Measurements from ENCODE around the gene SINHCAF.
A peak's percentile ranks its signal among the peaks of the same experiment; 100 is the strongest.

SINHCAF gene

DNA sequence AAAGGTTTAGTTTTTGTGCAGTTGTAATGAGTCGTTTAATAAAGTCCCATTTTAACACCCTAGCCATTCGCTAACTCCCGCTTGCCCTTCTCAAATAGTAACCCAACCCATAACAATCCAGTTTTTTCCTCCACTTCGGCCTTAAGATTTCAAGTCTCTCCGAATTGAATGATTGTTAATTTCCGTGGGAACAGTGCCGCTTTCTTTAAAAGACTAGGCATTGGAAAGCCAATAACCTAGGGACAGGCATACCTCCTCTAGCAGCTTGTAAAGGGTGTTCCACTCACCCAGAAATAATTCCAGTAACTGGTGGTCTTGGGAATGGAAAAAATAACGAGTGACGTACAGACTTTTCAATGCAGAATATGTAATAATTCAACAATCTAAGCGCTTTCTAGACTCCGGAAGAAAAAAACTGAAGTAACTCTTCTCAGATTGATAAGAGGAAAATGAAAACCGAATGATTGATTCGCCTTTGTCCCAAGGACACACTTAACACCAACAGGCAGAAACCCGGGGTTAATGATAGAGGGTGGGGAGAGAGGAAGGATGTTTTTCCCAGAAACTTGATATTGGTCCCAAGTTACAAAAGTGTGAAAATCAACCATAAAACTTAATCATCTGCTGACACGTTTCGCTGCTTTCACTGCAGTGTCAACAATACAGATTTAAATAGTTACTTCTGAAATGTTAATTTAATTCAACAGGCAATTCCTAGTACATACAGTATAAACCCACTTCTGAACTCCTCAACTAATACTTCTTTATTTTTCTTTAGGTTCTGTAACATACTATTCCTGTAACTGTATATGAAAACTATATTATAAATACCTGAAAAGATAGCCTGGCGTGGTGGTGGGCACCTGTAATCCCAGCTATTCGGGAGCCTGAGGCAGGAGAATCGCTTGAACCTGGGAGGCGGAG, 1.0 kb upstream of the SINHCAF start:
- no peak for DNase-seq

DNA sequence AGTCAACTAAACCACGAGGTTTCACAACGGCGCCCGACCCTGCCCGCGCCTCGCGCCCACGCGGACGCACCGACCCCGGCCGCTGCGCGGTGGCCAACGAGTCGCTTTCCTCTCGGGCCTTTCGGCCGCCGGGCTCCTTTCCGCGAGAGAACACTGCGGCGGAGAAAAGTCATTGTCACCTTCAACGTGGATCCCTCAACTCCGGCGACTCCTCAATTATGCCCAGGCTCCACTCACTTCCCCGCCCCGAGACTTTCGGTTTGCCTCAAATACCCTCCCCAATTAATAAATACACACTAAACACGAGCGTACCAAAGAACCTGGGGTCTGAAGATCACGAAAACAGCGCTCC, 450 bp downstream of the SINHCAF start:
- no peak for DNase-seq

DNA sequence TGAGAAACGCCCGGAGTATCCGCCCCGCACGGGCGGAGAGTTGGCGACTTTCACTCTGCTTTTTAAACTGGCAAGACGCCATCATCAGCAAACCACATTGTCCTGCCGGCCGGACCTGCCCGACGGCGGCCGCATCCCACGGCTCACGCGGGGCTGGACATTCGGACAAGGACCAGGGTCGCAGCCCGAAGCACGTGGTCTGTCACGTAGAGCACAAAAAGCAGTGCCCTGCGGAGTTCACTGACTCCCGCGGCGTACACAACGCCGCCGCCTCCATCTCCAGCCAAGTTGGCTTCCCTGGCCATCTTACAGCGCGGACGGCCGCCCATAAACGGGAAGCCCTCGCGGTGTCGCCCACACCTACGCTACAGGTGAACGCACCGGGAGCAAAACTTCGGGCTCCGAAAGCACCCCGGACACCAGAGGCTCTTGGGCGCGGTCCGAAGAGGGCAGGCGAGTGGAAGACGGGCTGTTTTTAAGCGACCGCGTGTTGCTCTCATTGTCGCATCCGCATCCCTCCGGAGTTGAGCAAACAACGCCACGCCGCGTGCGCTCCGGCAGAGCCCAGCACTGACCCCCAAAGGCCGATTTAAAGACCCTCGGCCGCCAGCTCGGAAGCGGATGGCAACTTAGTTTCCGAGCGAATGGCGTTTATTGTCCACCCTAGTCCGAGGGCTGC, 966 bp downstream of the SINHCAF start:
- no peak for DNase-seq

DNA sequence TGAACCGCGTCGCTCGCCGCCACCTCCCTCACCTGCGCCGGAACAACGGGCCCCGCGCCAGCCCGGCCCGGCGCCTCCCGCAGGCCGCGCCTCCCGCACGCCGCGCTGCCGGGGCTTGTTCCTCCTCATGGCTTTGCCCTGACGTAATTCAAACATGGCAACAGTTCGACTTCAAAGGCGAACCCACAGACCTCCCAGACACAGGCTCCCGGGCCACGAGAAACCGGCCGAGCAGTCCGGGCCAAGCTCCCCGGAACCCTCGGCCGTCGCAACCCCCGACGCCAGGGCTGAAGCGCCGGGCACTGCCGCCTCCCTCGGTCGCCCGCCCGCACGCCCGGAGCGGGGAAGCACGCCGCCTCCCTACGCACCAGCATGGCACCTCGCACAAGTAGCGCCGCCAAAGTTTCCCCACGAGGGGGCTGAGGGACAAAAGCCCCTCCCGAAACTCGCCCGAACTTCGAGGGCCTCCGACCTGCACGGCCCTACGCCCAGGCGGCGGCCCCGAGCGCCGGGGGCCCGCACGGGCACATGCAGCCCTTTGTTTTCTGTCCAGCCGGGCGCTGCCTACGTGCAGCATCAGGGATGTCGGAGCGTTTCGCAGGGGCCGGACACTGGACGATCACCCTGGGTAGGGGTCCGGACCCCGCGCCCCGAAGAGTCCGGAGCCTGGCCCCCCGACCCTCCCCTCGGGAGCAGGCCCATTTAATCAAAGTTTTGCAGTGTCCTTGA, 1.7 kb downstream of the SINHCAF start:
- peak; percentile 55 for DNase-seq

DNA sequence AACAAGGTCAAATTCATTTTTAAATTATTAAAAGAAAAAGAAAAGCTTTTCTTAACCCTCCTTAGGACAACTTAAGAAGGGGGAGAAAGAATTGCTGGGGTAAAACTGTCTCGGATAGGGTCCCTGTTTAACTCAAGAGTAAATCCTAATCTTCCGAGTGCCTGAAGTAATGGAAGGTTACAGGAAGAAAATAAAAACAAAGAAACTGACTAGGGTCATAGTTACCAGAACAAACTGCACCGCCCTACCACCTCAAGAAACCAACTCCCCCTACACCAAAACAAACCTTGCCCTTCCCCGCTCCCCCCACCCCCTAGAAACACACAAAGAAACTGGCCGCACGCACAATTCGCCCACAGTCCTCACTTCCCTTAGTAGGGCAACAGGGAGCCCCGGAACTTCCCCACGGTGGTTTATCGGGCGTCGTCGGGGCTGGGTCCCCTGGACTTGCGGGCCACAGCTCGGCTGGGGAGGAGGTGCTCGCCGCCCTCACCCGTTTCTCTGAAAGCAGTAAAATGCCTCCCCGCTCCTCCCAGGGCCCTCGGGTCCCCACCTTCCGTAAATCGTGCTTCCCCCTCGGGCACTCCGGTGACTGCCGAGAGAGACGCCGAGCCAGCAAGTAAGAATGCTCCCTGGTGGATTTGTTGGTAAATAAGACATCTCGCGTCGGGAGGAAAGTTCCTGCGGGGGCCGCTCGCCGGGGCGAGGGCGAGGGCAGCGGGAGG, 2.4 kb downstream of the SINHCAF start:
- DNase-seq, result peak; percentile 55

DNA sequence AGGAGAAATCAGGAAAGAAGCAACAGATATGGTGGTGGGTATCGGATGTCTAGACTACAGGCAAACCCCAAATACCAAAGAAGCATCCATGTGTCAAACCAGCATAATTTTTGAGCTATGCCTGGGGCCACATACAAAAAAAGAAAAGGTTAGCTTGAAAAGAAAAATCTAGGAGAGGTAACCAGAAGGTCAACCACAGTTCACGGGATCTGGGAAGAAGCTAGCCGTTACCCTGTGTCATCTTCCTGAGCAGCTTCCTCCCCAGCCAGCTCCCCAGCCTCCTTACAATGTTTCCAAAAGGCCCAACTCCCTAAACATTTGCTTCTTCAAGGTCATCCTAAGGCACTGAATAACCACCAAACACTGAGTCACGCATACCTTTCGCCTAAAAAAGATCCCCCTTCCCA, 3.1 kb downstream of the SINHCAF start:
- no peak for DNase-seq

DNA sequence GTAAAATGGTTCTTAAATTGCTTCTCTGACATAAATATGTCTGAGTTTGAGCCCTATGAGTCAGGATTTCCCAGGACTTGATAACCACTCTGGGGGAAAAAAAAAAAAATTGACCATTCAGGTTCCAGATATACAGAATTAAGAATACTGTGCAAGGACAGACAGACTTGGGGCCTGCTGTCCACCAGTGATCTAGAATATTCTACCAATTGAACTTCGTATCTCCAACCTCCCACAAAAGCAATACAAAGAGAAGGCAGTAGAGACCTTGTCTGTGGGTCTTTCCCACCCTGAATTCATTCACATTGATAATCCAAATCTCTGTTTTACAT, 4.1 kb downstream of the SINHCAF start:
- no peak for DNase-seq

DNA sequence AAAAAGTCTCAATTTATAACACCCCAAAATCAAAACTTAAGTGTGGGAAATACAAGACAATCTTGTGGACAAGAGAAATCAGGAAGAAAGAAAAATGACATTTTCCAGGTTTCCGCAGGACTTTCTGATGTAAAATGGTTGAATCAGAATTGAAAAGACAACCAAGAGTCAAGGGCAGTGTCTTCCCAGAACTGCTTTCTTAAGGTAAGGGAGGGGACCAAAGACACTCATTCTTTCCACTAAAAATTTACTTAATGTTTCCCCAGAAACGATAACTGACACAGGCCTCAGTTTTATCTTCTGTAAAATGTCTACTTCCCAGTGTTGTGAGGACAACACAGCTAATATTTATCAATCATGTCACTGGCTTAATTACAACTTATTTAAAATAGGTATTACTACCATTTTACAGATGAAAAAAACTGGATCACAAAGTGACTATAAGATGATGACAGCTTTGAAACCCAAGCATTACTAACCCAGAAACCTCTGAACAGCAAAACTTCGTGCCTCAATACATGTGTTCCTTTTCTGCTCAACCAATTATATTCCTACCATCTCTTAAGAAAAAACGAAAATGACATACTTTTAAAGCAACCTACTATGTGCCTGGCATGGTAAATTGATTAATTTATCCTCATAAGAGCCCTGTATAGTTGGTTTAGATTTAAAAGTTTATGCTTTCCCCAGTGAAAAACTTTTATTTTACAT, 4.6 kb downstream of the SINHCAF start:
- peak; percentile 2 for DNase-seq

DNA sequence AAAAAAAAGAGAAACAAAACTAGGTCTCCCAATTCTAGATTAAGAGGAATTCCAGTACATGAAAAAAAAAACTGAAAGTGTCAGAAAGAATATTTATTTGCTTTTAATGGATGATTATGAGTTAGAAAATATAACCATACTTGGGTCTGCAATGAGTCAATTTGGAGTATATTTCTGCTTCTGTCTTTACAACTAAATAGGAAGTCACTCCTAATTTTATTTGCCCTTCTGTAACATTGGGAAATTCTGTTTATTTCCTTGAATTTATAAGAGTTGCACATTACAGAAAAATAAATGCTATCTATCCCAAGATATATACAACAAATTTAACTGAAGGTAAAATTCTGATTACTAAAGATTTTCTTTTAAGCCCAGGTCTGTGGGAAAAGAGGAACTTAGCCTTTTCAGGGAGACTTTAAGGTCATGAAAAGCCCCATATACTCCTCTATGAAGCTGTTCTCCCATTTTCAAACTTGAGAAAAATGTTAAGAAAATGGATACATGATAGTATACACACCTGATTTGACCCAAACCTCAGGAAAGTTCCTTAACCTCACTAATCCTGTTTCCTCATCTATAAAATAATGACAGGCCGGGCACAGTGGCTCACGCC, 7.2 kb downstream of the SINHCAF start:
- DNase-seq, result no peak

DNA sequence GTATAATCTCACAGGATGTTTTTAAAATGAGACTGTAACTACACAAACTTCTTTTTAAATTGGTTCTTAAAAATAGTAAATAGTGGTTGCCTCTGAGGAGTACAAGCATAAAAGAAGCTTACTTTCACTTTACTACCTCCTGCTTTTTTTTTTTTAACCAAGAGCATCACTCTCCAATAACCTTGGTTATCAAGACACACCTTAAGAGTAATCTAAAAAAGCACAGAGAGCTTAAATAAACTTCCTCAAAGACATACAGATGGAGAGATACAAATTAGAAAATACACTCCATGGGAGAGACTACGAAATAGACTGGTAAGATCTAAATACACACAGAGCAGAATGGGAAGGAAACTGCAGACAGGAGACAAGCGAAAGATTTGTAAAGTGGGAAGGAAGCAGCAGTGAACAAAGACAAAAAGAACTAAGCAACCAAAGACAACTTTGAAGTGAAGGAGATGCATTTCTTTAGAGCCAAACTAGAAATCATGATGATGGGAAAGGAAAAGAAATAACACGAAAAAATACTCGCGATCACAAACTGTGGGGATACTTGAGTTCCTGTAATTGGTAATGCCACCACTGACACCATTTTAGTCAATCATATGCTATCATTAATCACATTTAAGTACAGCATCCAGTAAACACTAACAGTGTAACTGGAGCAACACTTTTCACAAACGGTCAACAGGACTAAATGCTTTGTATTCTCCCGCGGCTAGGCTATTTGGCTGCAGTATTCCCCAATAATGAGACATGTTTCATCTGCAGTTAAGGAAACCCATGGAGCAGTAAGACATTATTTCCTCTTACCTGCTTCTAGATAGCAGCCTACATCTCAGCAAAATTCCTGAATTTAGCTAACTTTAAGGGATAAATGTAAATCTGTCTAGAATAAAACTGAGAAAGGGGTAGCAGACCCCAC, 8.2 kb downstream of the SINHCAF start:
- peak; percentile 6 for DNase-seq

DNA sequence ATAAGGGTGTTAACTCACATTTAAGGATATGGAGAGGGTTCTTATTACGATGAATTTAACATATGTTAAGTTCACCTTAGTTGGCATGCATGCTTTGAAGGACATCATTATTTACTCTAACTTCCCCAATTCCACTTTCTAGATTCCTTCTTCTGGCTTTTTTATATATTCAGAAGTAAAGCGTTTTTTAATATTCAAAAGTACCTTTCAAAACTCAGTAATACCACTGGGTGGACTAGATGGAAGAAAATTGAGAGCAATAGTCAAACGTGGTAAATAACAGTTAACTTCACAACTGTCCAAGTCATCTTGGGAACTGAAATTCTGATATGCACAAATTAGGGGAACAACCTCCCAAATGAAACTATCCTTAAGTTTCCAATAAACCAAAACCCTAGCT, 9.1 kb downstream of the SINHCAF start:
- DNase-seq, result peak; percentile 5

DNA sequence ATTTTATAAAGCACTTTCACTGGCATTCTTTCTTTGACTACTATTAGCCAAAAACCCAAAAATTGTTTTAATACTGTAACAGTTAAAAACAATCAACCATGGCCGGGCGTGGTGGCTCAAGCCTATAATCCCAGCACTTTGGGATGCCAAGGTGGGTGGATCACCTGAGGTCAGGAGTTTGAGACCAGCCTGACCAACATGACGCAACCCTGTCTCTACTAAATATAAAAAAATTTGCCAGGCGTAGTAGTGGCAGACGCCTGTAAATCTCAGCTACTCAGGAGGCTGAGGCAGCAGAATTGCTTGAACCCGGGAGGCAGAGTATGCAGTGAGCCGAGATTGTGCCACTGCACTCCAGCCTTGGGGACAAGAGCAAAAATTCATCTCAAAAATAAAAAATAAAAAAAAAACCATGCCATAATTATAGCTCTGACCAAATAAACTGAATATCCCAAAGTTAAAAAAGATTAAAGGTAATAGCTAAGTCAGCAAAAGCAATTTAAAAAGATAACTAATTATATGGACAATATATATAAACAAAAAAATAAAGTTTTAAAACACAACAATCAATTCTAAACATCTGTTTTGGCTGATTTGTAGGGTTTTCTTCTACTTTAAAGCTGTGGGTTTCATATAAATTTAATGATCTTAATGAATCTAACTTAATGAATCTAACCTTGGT, 10.0 kb downstream of the SINHCAF start:
- DNase-seq, result no peak

DNA sequence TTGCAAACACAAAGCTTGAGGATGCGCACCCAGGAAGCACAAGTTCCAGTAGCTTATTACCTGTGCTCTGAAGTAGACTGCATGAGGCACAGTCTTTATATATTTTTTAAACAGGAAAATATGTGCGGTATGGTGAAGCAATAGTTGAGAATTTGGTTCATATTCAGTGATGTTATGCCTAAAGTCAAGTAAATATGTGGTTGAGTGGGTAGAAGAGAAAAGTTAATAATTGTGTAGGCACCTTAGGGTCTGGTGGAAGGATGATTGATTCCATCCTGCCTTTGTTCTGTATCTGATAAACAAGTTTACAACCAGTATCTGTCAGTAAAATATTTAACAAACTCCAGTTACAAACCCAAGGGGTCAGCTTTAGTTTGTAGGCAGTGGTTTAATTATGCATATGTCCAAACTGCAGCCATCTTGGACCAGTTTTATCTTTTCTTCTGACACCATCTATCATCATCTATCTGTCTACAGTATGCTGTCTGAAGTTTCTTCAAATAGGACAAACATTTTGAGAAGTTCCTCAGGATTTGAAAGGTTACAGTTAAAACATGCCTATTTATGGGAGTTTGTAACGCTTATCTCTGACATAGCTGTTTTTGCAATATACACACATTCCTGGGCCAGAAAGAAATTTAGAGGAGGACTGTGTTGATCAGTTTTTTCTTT, 10.8 kb downstream of the SINHCAF start:
- DNase-seq, result no peak

DNA sequence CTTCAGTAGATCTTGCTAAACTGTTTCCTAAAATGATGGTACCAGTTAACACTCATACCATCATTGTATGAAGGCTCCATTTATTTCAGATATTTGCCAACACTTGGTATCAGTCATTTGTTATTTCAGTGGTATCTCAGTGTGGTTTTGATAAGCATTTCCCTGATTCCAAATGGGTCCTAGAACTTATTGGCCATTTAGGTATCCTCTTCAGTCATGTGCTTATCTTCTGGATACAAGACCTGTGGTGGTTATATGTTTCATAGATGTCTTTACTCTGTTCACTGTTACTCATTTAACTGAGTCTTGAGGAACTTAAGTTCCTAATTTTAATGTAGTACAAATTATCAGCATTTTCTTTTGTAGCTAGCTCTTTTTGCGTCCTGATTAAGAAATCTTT, 13.5 kb downstream of the SINHCAF start:
- DNase-seq, result no peak

DNA sequence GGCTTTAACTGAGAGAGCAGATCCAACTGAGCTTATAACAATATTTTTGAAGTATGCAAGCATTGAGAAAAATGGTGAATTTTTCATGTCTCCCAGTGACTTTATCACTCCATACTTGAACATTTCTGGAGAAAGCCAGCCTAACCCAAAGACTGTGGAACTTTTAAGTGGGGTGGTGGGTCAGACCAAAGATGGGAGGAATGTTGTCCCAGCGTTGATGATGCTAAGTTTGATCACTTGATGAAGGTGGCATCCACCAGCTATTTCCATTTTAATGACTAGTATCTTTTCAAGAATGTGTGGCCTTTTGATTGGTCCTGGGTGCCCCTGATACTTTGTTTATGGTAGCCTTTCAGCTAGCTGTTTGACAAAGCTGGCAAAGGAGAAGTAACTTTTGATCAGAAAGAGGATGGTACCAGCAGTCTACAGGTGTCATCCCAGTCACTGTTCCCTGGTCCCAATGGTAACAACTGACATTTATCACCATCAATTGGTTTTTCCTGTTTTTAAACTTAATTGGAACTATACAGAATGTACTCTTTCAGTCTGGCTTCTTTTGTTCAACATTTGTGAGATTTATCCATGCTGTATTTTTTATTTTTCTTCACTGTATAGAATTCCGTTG, 14.2 kb downstream of the SINHCAF start:
- DNase-seq, result no peak

DNA sequence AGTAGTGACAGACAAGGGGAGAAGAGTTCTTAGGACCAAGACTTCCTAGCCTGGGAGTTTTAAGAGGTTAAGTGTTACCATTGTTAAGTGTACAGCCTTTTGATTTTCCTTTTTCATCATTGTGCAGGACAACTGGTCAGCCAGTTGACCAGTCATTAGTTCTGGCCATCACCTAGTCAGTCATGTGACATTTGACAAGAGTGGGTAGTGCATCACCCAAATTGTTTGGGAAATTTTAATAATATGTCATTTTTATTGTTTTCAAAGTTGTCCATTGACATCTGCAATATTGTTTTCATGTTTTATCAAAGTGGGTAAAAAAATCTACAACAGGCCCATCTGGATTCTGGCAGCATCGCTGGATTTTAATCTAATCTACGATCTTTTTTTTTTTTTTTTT, 15.5 kb downstream of the SINHCAF start:
- no peak for DNase-seq

DNA sequence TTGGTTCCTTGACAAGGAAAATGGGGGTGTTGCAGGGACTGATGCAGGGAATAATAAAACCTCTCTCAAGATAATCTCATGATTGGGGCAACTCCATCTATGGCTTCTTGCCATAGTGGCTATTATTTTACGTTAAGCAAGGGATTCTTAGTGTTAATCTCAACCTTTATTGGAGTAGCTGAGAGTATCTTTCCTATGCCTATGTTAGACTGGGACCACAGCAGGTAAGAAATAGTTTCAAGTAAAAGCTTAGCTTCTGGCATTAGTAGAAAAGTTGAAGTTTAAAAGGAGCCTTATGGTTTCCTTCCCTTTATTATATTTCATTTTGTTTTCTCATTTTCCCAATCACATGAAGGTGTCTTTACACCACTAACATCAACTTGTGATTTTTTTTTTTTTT, 16.7 kb downstream of the SINHCAF start:
- no peak for DNase-seq

DNA sequence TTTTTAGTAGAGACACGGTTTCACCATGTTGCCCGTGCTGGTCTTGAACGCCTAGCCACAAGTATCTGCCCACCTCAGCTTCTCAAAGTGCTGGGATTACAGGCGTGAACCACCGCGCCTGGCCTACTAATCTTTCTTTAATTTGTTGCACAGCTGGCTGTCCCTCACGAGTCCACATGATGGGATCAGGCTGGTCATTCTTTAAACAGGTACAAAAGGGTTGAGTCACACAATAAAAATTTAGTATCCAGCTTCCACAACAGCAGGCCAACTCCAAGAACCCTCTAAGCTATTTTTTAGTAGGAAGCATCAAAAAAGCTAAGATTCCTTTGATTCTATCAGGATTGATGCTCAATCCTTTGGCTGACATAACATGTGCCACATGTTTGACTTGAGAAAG, 17.8 kb downstream of the SINHCAF start:
- no peak for DNase-seq

DNA sequence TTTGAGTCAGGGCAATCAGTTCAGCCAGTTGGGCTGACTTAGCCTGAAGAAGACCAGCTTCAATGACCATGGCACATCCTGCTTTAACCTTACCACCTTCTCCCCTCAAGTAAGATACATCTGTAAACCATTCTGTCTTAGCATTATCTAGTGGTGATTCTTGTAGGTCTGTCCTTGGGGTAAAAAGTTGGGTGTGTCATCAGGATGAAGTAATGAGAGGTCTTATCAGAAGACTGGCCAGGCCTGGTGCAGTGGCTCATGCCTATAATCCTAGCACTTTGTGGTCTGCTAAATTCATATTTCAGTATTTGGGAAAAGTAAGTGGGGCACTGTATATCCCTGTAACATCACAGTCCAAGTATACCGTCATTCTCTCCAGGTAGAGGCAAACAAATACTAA, 19.1 kb downstream of the SINHCAF start:
- DNase-seq, result no peak

All from MV-4-11 (cell line).